HepG2 (cell line): Measurements from ENCODE around the gene PHACTR1.

Source experiments
- CBX1 ChIP-seq: IDR thresholded peaks from one replicate; pipeline ENCODE4 v1.6.1; 2016; ENCODE audit warnings: antibody characterized with exemption, low read depth
- NBN ChIP-seq: fragments of 450-650 bp; conservative IDR thresholded peaks from 2 replicates; pipeline ENCODE4 v1.6.1; 2017
- RBM22 ChIP-seq: fragments of 200-400 bp; formaldehyde crosslinking; optimal IDR thresholded peaks from 2 replicates; pipeline ENCODE3; 2017; ENCODE audit warnings: mild to moderate bottlenecking, low read length, moderate library complexity
- U2AF2 ChIP-seq: fragments of 200-400 bp; formaldehyde crosslinking; IDR thresholded peaks from 2 replicates; pipeline ENCODE4 v1.6.1; 2017; ENCODE audit warnings: low read depth, mild to moderate bottlenecking, low read length
- TF ChIP-seq, protein P1 (sequence below): sonication (generic); formaldehyde crosslinking; IDR thresholded peaks from 2 replicates; pipeline ENCODE4 v1.5.0; 2020; ENCODE audit warnings: mild to moderate bottlenecking, missing genetic modification reagents, moderate library complexity

DNA sequence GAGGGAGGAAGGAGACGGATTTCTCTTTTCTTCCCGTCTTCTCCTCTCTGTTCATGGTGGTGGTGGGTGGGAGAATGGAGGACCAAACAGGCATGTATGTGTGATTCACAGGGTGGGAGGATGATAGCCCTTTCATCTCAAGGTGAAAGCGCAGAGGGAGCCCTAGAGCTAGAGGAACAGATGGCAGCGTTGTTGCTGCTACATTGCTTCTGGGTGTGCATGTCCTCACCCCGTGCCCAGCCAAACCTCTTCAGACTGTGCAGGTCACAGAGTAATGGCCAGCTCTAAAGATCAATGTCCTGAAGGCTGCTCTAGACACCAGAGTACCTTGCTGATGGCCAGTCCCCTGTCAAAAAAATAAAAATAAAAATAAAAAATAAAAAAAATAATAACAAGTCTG lies 310.0 kb downstream of the PHACTR1 start:
- no peak for TF ChIP-seq U2AF2
- no peak for TF ChIP-seq CBX1
- TF ChIP-seq RBM22: no peak
- TF ChIP-seq NBN: no peak
- TF ChIP-seq, protein P1, sequence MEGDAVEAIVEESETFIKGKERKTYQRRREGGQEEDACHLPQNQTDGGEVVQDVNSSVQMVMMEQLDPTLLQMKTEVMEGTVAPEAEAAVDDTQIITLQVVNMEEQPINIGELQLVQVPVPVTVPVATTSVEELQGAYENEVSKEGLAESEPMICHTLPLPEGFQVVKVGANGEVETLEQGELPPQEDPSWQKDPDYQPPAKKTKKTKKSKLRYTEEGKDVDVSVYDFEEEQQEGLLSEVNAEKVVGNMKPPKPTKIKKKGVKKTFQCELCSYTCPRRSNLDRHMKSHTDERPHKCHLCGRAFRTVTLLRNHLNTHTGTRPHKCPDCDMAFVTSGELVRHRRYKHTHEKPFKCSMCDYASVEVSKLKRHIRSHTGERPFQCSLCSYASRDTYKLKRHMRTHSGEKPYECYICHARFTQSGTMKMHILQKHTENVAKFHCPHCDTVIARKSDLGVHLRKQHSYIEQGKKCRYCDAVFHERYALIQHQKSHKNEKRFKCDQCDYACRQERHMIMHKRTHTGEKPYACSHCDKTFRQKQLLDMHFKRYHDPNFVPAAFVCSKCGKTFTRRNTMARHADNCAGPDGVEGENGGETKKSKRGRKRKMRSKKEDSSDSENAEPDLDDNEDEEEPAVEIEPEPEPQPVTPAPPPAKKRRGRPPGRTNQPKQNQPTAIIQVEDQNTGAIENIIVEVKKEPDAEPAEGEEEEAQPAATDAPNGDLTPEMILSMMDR (CRISPR knock-in tag): no peak
